SK-N-SH treated with all-trans-retinoic acid at 6 μM for 48 hours (cell line): Measurements from ENCODE around the gene CDK6.

ENCODE experiments used
- ATAC-seq: fragments of 200-7000 bp; cut with Tn5 transposase; 3 replicates; pipeline ENCODE4 v1.9.1; 2020; ENCODE audit warnings: mild to moderate bottlenecking, moderate library complexity
- ARNTL ChIP-seq: fragments of 450-650 bp; formaldehyde crosslinking; IDR thresholded peaks from 2 replicates; pipeline ENCODE4 v1.5.0; 2020; ENCODE audit warnings: low read depth, mild to moderate bottlenecking, moderate library complexity, borderline replicate concordance
- CSRNP3 ChIP-seq: fragments of 250-450 bp; sonication (Bioruptor Pico); IDR thresholded peaks from 2 replicates; pipeline ENCODE4 v1.5.1; 2021; ENCODE audit warnings: mild to moderate bottlenecking, moderate library complexity
- ESRRG ChIP-seq: fragments of 250-450 bp; sonication (Bioruptor Pico); IDR thresholded peaks from 2 replicates; pipeline ENCODE4 v1.6.1; 2021; ENCODE audit warnings: mild to moderate bottlenecking
- GLIS3 ChIP-seq: fragments of 250-450 bp; sonication (Bioruptor Pico); IDR thresholded peaks from 2 replicates; pipeline ENCODE4 v1.5.0; 2020; ENCODE audit warnings: mild to moderate bottlenecking, moderate library complexity
- ISL1 ChIP-seq: fragments of 250-450 bp; sonication (Bioruptor Pico); IDR thresholded peaks from 2 replicates; pipeline ENCODE4 v2.1.2; 2022; ENCODE audit warnings: mild to moderate bottlenecking, moderate library complexity
- OSR1 ChIP-seq: fragments of 250-450 bp; sonication (Bioruptor Pico); IDR thresholded peaks from 2 replicates; pipeline ENCODE4 v1.8.0; 2022; ENCODE audit warnings: moderate library complexity, mild to moderate bottlenecking, inconsistent platforms
- PATZ1 ChIP-seq: fragments of 250-450 bp; sonication (Bioruptor Pico); IDR thresholded peaks from 2 replicates; pipeline ENCODE4 v1.8.0; 2020; ENCODE audit warnings: mild to moderate bottlenecking, moderate library complexity, borderline replicate concordance
- POU6F1 ChIP-seq: fragments of 250-450 bp; sonication (Bioruptor Pico); IDR thresholded peaks from 2 replicates; pipeline ENCODE4 v1.8.0; 2021; ENCODE audit warnings: low read depth, mild to moderate bottlenecking, moderate library complexity, borderline replicate concordance
- PPARA ChIP-seq: fragments of 250-450 bp; sonication (Bioruptor Pico); IDR thresholded peaks from 2 replicates; pipeline ENCODE4 v1.5.0; 2020; ENCODE audit warnings: mild to moderate bottlenecking, borderline replicate concordance
- RARB ChIP-seq: fragments of 250-450 bp; sonication (Bioruptor Pico); IDR thresholded peaks from 2 replicates; pipeline ENCODE4 v1.8.0; 2021; ENCODE audit warnings: mild to moderate bottlenecking, moderate library complexity
- SNAI2 ChIP-seq: fragments of 250-450 bp; sonication (Bioruptor Pico); IDR thresholded peaks from 2 replicates; pipeline ENCODE4 v1.5.0; 2020; ENCODE audit warnings: mild to moderate bottlenecking, moderate library complexity
- TCF4 ChIP-seq: fragments of 250-450 bp; sonication (Bioruptor Pico); IDR thresholded peaks from 2 replicates; pipeline ENCODE4 v1.8.0; 2021; ENCODE audit warnings: mild to moderate bottlenecking, moderate library complexity, borderline replicate concordance
- TOX ChIP-seq: fragments of 250-450 bp; sonication (Bioruptor Pico); IDR thresholded peaks from 2 replicates; pipeline ENCODE4 v1.8.0; 2021; ENCODE audit warnings: mild to moderate bottlenecking, moderate library complexity, borderline replicate concordance
- TSHZ2 ChIP-seq: fragments of 250-450 bp; sonication (Bioruptor Pico); IDR thresholded peaks from 2 replicates; pipeline ENCODE4 v1.5.0; 2020; ENCODE audit warnings: mild to moderate bottlenecking, moderate library complexity
- ZC3H10 ChIP-seq: fragments of 250-450 bp; sonication (Bioruptor Pico); IDR thresholded peaks from 2 replicates; pipeline ENCODE4 v1.5.1; 2021; ENCODE audit warnings: mild to moderate bottlenecking, moderate library complexity
- ZFP3 ChIP-seq: fragments of 250-450 bp; sonication (Bioruptor Pico); IDR thresholded peaks from 2 replicates; pipeline ENCODE4 v1.5.0; 2020; ENCODE audit warnings: mild to moderate bottlenecking, moderate library complexity
- ZNF565 ChIP-seq: fragments of 450-650 bp; formaldehyde crosslinking; conservative IDR thresholded peaks from 2 replicates; pipeline ENCODE4 v1.5.0; 2020; ENCODE audit warnings: low read depth, mild to moderate bottlenecking, moderate library complexity
- ZNF70 ChIP-seq: fragments of 450-650 bp; formaldehyde crosslinking; IDR thresholded peaks from 2 replicates; pipeline ENCODE4 v1.5.0; 2020; ENCODE audit warnings: mild to moderate bottlenecking, moderate library complexity
- TF ChIP-seq, protein P1 (sequence below): fragments of 250-450 bp; sonication (Bioruptor Pico); IDR thresholded peaks from 2 replicates; pipeline ENCODE4 v1.5.1; 2020; ENCODE audit warnings: low read depth, mild to moderate bottlenecking, moderate library complexity

The CDK6 gene

GRCh38 chr7:92622030-92622429, 214.3 kb downstream of the CDK6 start (continued):
- no peak for TF ChIP-seq TSHZ2
- no peak for TF ChIP-seq ZFP3 (CRISPR knock-in tag)
- no peak for TF ChIP-seq ESRRG (CRISPR knock-in tag)

DNA sequence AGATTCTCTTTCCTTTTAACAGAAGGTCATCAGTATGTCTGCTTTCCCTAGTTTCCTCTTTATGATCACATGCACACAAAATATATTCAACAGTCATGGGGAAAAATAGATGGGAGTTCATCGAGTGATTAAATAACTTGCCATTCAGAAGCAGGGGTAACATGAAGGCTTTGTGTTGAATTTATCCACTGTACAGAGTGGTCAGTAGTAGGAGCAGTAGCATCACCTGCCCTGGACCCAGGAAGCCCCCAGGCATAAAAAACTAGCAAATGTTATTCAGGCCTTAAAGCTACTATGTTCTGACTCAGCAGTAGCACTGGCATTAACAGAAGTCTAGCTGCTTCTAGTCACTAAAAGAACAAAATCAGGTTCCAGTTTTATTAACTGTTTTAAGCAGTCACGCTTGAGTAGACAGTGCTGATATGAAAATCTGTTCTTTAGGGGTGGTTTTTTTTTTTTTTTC, 214.8 kb downstream of the CDK6 start:
- peak; percentile 61 for ATAC-seq
- TF ChIP-seq ISL1 (CRISPR knock-in tag) (no peak), OSR1 (peak; percentile 34; the same call in 1 of the 2 replicates)

DNA sequence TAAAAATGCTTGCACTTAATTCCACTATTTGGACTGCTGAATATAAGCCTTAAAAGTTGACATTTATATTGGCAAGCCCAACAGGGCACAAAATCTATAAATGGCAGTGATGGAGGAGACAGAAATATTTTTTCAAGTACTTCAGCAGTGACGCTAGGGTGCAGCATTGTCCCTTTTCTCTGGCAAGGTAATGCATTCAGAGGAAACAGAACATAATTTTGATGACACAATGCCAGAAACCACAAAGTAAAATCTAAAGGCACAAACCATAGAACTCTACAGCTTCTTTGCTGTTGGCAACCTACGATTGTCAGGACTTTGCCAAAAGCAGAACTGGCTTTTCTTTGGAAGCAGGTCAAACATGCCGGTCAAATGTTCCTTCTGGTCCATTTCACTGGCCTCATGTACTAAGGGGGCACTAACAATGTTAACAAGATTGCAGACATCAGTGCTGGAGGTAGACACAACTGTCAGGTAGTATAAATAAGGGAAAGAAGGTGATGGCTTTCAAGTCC, 215.3 kb downstream of the CDK6 start:
- TF ChIP-seq PPARA (peak; percentile 30; the same call in 1 of the 2 replicates), SNAI2 (CRISPR knock-in tag) (no peak), RARB (CRISPR knock-in tag) (0 out of 2 replicates have a peak, but pooled peaks have one; percentile 53), POU6F1 (CRISPR knock-in tag) (no peak), PATZ1 (CRISPR knock-in tag) (no peak; the same call in 1 of the 2 replicates)
- peak; percentile 93 for ATAC-seq

DNA sequence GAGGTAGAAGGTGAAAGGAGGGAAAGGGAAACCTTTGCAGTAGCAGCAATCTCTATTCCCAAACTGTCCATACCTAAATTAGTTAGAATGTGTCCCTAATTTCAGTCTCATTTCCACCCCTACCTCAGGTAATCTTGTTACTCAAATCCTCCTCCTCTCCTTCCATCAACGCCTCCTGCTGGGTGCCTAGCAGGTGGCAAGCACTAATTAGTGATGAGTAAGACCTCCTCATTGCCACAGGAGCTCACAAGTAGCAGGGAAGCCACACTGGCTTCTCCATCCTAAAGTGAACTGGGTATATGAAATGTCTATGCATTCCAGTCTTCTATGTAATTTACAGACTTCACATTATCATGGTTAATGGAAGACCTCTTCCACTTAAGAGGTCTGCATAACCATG, 220.5 kb downstream of the CDK6 start:
- TF ChIP-seq TCF4 (CRISPR knock-in tag) (no peak), SNAI2 (CRISPR knock-in tag) (no peak), CSRNP3 (CRISPR knock-in tag) (no peak), GLIS3 (no peak), TOX (no peak), ZNF565 (no peak), ISL1 (CRISPR knock-in tag) (no peak), ZNF70 (CRISPR knock-in tag) (no peak), ARNTL (CRISPR knock-in tag) (no peak), ZC3H10 (CRISPR knock-in tag) (no peak)
- ATAC-seq: no peak

DNA sequence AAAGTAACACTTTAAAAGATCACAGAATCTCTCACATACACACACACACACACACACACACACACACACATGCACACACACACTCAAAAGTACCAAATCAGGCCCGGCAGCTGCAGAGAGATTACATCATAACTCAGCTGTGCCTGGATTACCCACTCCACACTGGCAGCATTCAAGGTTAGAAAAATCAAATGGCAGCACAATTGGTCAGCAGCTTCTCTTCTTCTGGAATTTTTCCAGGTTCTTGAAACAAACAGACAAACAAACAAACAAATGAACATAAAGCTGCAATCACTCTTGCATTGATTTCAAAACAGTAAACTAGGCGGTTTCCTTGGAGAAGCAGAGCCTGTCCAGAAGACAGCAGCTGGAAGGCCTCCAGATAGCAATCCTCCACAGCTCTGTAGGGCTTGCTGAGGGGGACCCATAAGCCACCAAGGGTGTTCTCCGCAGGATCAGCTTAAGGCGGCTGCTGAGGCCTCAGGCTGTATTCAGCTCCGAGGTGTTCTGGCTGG, 221.7 kb downstream of the CDK6 start:
- no peak for TF ChIP-seq ESRRG (CRISPR knock-in tag)
- TF ChIP-seq, protein P1, sequence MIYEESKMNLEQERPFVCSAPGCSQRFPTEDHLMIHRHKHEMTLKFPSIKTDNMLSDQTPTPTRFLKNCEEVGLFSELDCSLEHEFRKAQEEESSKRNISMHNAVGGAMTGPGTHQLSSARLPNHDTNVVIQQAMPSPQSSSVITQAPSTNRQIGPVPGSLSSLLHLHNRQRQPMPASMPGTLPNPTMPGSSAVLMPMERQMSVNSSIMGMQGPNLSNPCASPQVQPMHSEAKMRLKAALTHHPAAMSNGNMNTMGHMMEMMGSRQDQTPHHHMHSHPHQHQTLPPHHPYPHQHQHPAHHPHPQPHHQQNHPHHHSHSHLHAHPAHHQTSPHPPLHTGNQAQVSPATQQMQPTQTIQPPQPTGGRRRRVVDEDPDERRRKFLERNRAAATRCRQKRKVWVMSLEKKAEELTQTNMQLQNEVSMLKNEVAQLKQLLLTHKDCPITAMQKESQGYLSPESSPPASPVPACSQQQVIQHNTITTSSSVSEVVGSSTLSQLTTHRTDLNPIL: 0 out of 2 replicates have a peak, but pooled peaks have one; percentile 47
- ATAC-seq: peak; percentile 20; the same call in 2 of the 3 replicates
